Motor neuron (in vitro differentiated cells): ENCODE data around the gene HDLBP. TPM values are rescaled to one million over a fixed set of nuclear protein-coding genes. Genes with fewer than 3 reads are reported as not detected.
A peak's percentile ranks its signal among the peaks of the same experiment; 100 is the strongest.
"Not testable (repeated sequence)": the region's sequence is repeated elsewhere in the genome, so short reads cannot be mapped to it uniquely, and the experiment has no call there.

Source experiments
- ATAC-seq, 8 experiments: fragments of 200-7000 bp; cut with Tn5 transposase; replicated peaks in 6 of 8; 2 replicates each; pipeline ENCODE4 v1.8.0; 2021; ENCODE audit warnings: mild to moderate bottlenecking in 8 of 8, moderate library complexity in 8 of 8
- H3K27ac ChIP-seq, 2 donors: fragments of 250-450 bp; sonication (Bioruptor Pico); 2 replicates each; pipeline ENCODE4 v1.9.0; 2021; ENCODE audit warnings: antibody characterized with exemption in 2 of 2, mild to moderate bottlenecking in 2 of 2, moderate library complexity in 1 of 2
- H3K4me1 ChIP-seq, 2 donors: fragments of 250-450 bp; sonication (Bioruptor Pico); replicated peaks in 1 of 2; 2 replicates each; pipeline ENCODE4 v1.6.1; 2021; ENCODE audit warnings: antibody characterized with exemption in 2 of 2, mild to moderate bottlenecking in 2 of 2, moderate library complexity in 1 of 2
- H3K4me3 ChIP-seq, 5 donors: fragments of 250-450 bp; sonication (Bioruptor Pico); 2 replicates each; pipeline ENCODE4 v1.9.0; 2021; ENCODE audit warnings: antibody characterized with exemption in 5 of 5, mild to moderate bottlenecking in 5 of 5, moderate library complexity in 4 of 5
- WGBS, 10 experiments: fragments of 450-650 bp; shearing (Covaris generic); methylation state at CpG; one replicate each; pipeline ENCODE4 v1.0.0; 2022; 5-methylcytosine and 5-hydroxymethylcytosine counted together
- in situ Hi-C, 9 experiments: fragments of 400-800 bp; cut with MboI; loops; one replicate each; pipeline ENCODE4 v1.15.0; 2021; ENCODE audit warnings: low sequenced_read_pairs in 9 of 9, low pct_unique_long_range_greater_than_20kb in 2 of 9; ENCODE audit not compliant: unreplicated experiment in 9 of 9
- total RNA-seq, 8 experiments: library from RNA; unstranded; fragments of 300-600 nt; gene quantifications; 2 replicates each; pipeline versions ENCODE4 v1.2.3 to v1.2.4, GENCODE V29; 2022

Gene HDLBP
- total RNA-seq, 8 experiments from 2014 or later, result 141 to 466 (median 303) TPM

DNA sequence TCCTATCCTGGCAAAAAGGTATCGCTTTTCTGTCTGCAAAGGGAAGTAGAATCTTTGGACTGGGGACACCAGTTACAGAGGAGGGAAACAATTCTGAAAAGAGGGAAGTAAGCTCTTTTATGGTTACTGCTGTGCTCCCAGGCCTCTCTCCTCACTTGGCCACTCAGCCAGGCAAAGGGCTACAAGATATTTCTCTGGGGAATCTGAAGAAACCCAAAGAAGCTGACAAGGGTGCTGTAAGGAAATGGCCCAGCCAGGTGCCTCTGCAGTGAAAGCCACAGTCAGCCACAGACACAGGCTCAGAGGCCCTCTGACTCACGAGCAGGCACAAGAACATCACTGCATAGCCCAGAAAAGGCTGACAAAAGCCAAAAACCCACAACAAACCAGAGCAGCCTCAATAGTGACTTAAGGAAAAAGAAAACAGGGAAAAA, 5.8 kb downstream of the HDLBP start:
- ATAC-seq, result peak in 1 of 8 experiments; percentile 7
- Histone ChIP-seq H3K27ac (no peak overlapping the region), H3K4me1 (peaks cover 7 to 9% of the 10 kb centered on the region in 2 donors), H3K4me3 (no peak overlapping the region)
- in situ Hi-C loops, result no loop called here
- WGBS, 10 experiments, result 0 to 100% (median 67%) methylated on average over 1 of the region's 2 CpGs; no CpG with 5 or more reads in 2 of the 10 experiments

GRCh38 chr2:241308832-241309500, 6.5 kb downstream of the HDLBP start:
- WGBS, 10 experiments, result 78 to 97% (median 91%) methylated on average over 6 to 16 of the region's 18 CpGs
- Histone ChIP-seq H3K4me3 (no peak overlapping the region), H3K27ac (no peak overlapping the region), H3K4me1 (peaks cover 4 to 6% of the 10 kb centered on the region in 2 donors)
- in situ Hi-C loops, result no loop called here
- ATAC-seq, result no peak

DNA sequence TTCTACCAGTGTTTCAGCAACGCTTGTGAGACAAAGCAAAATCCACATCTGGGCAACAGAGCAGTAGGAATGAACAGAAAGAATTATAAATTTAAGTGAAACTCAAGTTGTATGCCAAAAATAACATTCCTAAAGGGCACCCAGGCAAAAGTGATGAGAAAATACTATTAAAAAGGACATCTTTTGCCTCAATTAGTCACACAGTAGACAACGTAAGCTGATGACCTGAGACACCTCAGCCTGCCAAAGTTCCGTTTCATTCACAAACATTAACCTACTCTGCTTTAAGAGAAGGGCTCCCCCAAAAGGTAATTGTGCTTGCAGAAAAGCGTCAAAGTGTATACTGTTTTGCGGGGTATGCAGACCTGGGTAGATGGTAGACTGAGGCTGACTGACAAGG, 7.2 kb downstream of the HDLBP start:
- WGBS, 10 experiments, result 65 to 100% (median 92%) methylated on average over 1 to 5 of the region's 5 CpGs; no CpG with 5 or more reads in 2 of the 10 experiments
- no peak for ATAC-seq
- in situ Hi-C loops, result no loop called here

DNA sequence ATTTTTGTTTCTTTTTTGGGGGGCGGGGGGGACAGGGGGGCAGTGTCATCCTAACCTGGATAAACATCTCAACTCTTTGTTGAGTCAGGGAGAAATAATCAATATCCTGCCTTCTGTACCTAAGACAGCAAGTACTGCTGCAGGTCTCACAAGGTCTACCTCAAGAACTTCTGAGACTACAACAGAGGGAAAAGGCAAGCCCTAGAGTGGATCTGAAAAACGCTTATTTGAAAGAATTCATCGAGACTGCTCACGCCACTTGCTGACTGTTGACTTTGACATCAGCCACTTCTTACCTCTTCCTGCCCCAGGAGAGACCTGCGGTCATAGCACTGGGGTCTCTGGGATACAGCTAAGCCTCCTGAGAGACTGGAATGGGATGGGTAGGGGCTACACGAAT, 8.4 kb downstream of the HDLBP start:
- WGBS, 10 experiments, result 63 to 100% (median 84%) methylated on average over 1 to 4 of the region's 6 CpGs; no CpG with 5 or more reads in 5 of the 10 experiments

More for the DNA sequence above, 7.2 kb downstream of the HDLBP start:
- H3K4me1 ChIP-seq, result peaks cover 0 to 2% of the 10 kb centered on the region in 2 donors
- no peak overlapping the region for H3K4me3 ChIP-seq
- no peak overlapping the region for H3K27ac ChIP-seq

DNA sequence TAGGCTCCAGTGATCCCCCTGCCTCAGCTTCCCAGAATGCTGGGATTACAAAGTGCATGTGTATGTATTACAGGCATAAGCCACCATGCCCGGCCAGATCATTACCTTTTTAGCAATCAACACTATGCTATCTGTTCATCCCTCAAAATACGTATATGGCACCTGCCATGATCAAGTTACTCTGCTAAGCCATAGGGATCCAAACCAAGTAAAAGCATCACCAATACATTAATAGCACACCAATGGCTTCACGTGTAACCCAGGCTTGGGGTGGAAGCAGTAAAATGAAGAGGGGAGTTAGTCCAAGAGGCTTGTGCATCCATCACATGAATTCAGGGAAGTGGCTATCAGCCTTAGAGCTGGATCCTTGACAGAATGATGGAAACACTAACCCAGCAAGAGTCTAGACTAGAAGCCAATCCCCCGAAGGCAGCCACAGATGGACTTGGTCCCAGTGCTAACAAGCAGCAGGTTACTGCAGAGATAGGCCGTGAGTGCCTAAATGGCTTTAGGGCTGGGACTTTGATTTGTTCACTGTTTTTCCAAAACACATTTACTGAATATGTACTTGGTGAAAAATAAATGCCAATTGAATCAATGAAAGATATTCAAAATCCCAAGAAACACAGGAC, 11.3 kb downstream of the HDLBP start:
- ATAC-seq, result no peak
- WGBS, 10 experiments, result 67 to 100% (median 95%) methylated on average over 1 to 4 of the region's 5 CpGs; no CpG with 5 or more reads in 1 of the 10 experiments
- in situ Hi-C loops, result no loop called here
- H3K27ac ChIP-seq, result no peak overlapping the region
- peaks cover 0 to 2% of the 10 kb centered on the region in 2 donors for H3K4me1 ChIP-seq
- no peak overlapping the region for H3K4me3 ChIP-seq

More for the DNA sequence above, 8.4 kb downstream of the HDLBP start:
- Histone ChIP-seq H3K4me1 (peaks cover 0 to 2% of the 10 kb centered on the region in 2 donors), H3K27ac (no peak overlapping the region), H3K4me3 (no peak overlapping the region)
- ATAC-seq, result peak in 1 of 8 experiments; percentile 24
- in situ Hi-C loops, result no loop called here

- 76 to 96% (median 89%) methylated on average over 2 to 11 of the region's 13 CpGs; no CpG with 5 or more reads in 2 of the 10 experiments for WGBS, 10 experiments
- Histone ChIP-seq H3K27ac (no peak overlapping the region), H3K4me3 (no peak overlapping the region), H3K4me1 (peaks cover 0 to 1% of the 10 kb centered on the region in 2 donors)
- peak in 1 of 8 experiments; percentile 25 for ATAC-seq
- in situ Hi-C loops, result no loop called here
Measured at GRCh38 chr2:241302759-241303651, 12.5 kb downstream of the HDLBP start.

GRCh38 chr2:241302083-241302482, 13.4 kb downstream of the HDLBP start:
- no peak overlapping the region for H3K27ac ChIP-seq
- ATAC-seq, result no peak
- no peak overlapping the region for H3K4me3 ChIP-seq
- in situ Hi-C loops, result no loop called here
- H3K4me1 ChIP-seq, result no peaks in the 10 kb centered on the region
- WGBS, 10 experiments, result 80 to 100% (median 95%) methylated on average over 1 to 3 of the region's 3 CpGs; no CpG with 5 or more reads in 2 of the 10 experiments

- WGBS, 10 experiments, result 20 to 100% (median 88%) methylated on average over 1 to 6 of the region's 12 CpGs; no CpG with 5 or more reads in 3 of the 10 experiments
- ATAC-seq, result peak in 3 of 8 experiments; percentile 37 to 90 (median 76)
Measured at GRCh38 chr2:241300000-241300399, 15.5 kb downstream of the HDLBP start.

DNA sequence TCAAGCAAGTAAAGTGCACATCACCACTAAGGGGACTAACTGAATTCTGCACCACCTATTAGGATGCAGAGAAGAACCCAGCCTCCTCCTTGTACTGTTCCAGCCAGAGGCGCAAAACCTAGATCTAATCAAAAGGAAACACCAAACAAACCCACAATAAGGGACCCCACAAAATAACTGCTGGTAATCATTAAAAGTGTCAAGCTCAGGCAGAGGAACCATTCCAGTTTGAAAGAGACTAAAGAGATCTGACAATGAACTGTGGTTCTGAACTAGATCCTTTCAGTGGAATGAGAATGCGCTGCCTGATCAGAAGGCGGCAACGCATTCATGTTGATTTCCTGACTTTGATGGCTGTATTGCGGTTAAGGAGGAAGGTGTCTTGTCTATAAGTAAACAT, 16.8 kb downstream of the HDLBP start:
- Histone ChIP-seq H3K27ac (no peak overlapping the region), H3K4me3 (no peak overlapping the region), H3K4me1 (no peaks in the 10 kb centered on the region)
- 76 to 100% (median 94%) methylated on average over 1 to 4 of the region's 5 CpGs; no CpG with 5 or more reads in 1 of the 10 experiments for WGBS, 10 experiments
- ATAC-seq, result no peak
- in situ Hi-C loops, result no loop called here

More at GRCh38 chr2:241300000-241300399, 15.5 kb downstream of the HDLBP start:
- H3K27ac ChIP-seq, result no peak overlapping the region
- in situ Hi-C loops, result no loop called here
- no peaks in the 10 kb centered on the region for H3K4me1 ChIP-seq
- H3K4me3 ChIP-seq, result no peak overlapping the region

DNA sequence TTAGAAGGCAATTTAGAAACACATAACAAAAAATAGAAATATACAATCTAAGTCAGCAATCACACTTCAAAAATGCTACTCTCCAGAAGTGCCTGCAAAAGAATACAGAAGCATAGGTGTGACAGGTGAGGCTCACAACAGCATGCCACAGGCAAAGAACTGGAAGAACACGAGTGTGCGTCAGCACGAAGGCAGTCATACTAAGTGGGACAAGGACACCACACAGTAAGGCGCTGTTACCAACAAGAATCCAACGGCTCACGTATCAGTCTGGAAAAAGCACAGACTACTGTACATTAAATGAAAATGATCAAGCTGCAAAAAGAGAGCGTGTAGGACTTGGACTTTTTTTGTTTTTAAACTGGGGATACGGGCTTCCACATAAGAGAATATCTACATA, 18.7 kb downstream of the HDLBP start:
- no peak for ATAC-seq
- Histone ChIP-seq H3K27ac (no peak overlapping the region), H3K4me1 (no peaks in the 10 kb centered on the region), H3K4me3 (no peak overlapping the region)
- in situ Hi-C loops, result no loop called here
- 86 to 100% (median 98%) methylated on average over 1 to 8 of the region's 8 CpGs; no CpG with 5 or more reads in 1 of the 10 experiments for WGBS, 10 experiments

GRCh38 chr2:241295326-241296095, 20.0 kb downstream of the HDLBP start:
- no peak for ATAC-seq
- no peak overlapping the region for H3K4me3 ChIP-seq
- no peak overlapping the region for H3K27ac ChIP-seq
- no peaks in the 10 kb centered on the region for H3K4me1 ChIP-seq
- in situ Hi-C loops, result no loop called here
- 31 to 100% (median 87%) methylated on average over 1 to 6 of the region's 7 CpGs; no CpG with 5 or more reads in 2 of the 10 experiments for WGBS, 10 experiments

DNA sequence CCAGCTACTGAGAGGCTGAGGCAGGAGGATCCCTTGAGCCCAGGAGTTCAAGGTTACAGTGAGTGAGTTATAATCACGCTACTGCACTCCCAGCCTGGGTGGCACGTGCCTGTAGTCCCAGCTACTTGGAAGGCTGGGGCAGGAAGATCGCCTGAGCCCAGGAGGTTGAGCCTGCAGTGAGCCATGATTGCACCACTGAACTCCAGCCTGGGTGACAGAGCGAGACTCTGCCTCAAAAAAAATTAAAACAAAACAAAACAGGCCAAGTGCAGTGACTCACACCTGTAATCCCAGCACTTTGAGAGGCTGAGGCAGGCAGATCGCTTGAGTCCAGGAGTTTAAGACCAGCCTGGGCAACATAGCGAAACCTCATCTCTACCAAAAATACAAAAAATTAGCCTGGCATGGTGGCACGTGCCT, 22.1 kb downstream of the HDLBP start:
- WGBS, 10 experiments, result 83 to 100% (median 95%) methylated on average over 1 to 6 of the region's 7 CpGs; no CpG with 5 or more reads in 3 of the 10 experiments
- in situ Hi-C loops, H3K27ac ChIP-seq, H3K4me1 ChIP-seq, H3K4me3 ChIP-seq, ATAC-seq: not testable (repeated sequence)
